GM18505 (cell line): Measurements from ENCODE around the gene ALG14.
"Not testable (repeated sequence)": the region's sequence is repeated elsewhere in the genome, so short reads cannot be mapped to it uniquely, and the experiment has no call there.

ENCODE experiments used
- ATAC-seq: cut with Tn5 transposase; IDR thresholded peaks from one replicate; pipeline ENCODE4 v1.9.1; 2021; ENCODE audit not compliant: unreplicated experiment
- POLR2A ChIP-seq: IDR thresholded peaks from 4 replicates; pipeline ENCODE4 v1.6.1; 2011; ENCODE audit warnings: borderline replicate concordance; ENCODE audit not compliant: insufficient read depth, insufficient read length; ENCODE audit errors: extremely low read depth

ALG14 gene

GRCh38 chr1:94999456-95000131 lies 73.2 kb downstream of the ALG14 start:
- ATAC-seq = no peak
- no peak for TF ChIP-seq POLR2A

- no peak for ATAC-seq
- TF ChIP-seq POLR2A = no peak
Observed at GRCh38 chr1:94998748-94999147, 74.0 kb downstream of the ALG14 start.

- no peak for ATAC-seq
- TF ChIP-seq POLR2A = no peak
Observed at GRCh38 chr1:94998114-94998513, 74.6 kb downstream of the ALG14 start.

- not testable (repeated sequence) for ATAC-seq
Observed at GRCh38 chr1:94995536-94995935, 77.2 kb downstream of the ALG14 start.

- no peak for ATAC-seq
- TF ChIP-seq POLR2A = no peak
Observed at GRCh38 chr1:94994805-94995204, 77.9 kb downstream of the ALG14 start.

GRCh38 chr1:94993931-94994645 lies 78.7 kb downstream of the ALG14 start:
- ATAC-seq = no peak
- TF ChIP-seq POLR2A = no peak

GRCh38 chr1:94992863-94993563 lies 79.7 kb downstream of the ALG14 start:
- no peak for ATAC-seq
- no peak for TF ChIP-seq POLR2A

GRCh38 chr1:94992161-94992560 lies 80.6 kb downstream of the ALG14 start:
- TF ChIP-seq POLR2A = no peak
- no peak for ATAC-seq

GRCh38 chr1:94989911-94990473 lies 82.8 kb downstream of the ALG14 start:
- no peak for TF ChIP-seq POLR2A
- ATAC-seq = no peak

GRCh38 chr1:94989398-94989797 lies 83.4 kb downstream of the ALG14 start:
- no peak for TF ChIP-seq POLR2A
- no peak for ATAC-seq

GRCh38 chr1:94988356-94988755 lies 84.4 kb downstream of the ALG14 start:
- no peak for ATAC-seq
- TF ChIP-seq POLR2A = no peak

- ATAC-seq = no peak
- TF ChIP-seq POLR2A = no peak
Observed at GRCh38 chr1:94986783-94987182, 86.0 kb downstream of the ALG14 start.

GRCh38 chr1:94983171-94983739 lies 89.5 kb downstream of the ALG14 start:
- TF ChIP-seq POLR2A = no peak
- ATAC-seq = no peak
